Activated CD8-positive, alpha-beta memory T cell treated with anti-CD3 and anti-CD28 coated beads for 36 hours (primary cell): ENCODE data around the gene TMEM254. TPM values are rescaled to one million over a fixed set of nuclear protein-coding genes. Genes with fewer than 3 reads are reported as not detected.
"Not testable (repeated sequence)": the region's sequence is repeated elsewhere in the genome, so short reads cannot be mapped to it uniquely, and the experiment has no call there.

Experiments used
- CTCF ChIA-PET: fragments of 350-600 bp; sonication (Branson Sonifier 250); formaldehyde crosslinking; loops from one replicate; lab custom pipeline; 2021; ENCODE audit warnings: antibody characterized with exemption; lab: Charles Lee
- POLR2A ChIA-PET: fragments of 350-600 bp; sonication (Branson Sonifier 250); formaldehyde crosslinking; loops from one replicate; lab custom pipeline; 2021; ENCODE audit warnings: antibody characterized with exemption; lab: Charles Lee
- total RNA-seq, 2 experiments: library from RNA; stranded (reverse); gene quantifications; one replicate each; pipeline ENCODE4 v1.2.3, GENCODE V29; 2021

The TMEM254 gene
- total RNA-seq, 2 experiments from 2014 or later = 13.2 to 14.4 TPM

DNA sequence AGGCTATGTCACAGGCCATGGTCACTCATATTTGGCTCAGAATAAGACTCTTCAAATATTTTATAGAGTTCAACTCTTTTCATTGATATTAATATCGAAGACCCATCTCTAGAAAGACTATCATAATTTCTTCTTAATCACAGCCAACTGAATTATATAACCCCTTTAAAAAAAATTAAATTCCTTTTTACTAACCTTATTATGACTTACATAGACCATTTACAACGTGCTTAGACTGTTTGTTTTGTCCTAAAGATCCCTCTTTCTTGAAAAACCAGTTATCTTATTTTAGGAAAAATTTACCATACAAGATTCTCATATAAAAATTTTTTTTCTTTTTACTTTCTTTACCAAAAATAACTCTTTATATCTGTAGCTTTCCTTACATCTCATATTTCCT, 10.2 kb upstream of the TMEM254 start:
- ChIA-PET POLR2A (no interaction called here), CTCF (no interaction called here)

DNA sequence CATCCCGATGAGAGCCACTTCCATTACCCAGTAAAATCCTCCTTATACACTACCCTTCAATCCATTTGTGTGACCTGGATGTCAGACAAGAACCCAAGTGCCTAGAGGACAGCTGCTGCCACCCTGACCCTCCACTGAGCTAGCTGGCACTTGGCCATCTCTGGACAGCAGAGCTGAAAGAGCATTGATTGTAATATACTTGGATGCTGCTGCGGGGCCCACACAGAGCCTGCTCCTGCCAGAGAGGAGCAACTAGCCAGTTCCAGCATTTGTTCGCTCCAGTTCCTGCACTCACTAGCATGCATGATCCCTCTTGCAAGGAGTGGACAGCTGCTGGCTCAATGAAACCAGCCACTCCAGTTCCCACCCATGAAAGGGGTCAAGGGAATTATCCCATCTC, 8.4 kb upstream of the TMEM254 start:
- ChIA-PET CTCF (interaction anchor here (0.7 kb wide), 2 partner anchors 20 to 91 kb away, joined by 3 read pairs; no protein-coding TSS in a partner anchor), POLR2A (no interaction called here)

DNA sequence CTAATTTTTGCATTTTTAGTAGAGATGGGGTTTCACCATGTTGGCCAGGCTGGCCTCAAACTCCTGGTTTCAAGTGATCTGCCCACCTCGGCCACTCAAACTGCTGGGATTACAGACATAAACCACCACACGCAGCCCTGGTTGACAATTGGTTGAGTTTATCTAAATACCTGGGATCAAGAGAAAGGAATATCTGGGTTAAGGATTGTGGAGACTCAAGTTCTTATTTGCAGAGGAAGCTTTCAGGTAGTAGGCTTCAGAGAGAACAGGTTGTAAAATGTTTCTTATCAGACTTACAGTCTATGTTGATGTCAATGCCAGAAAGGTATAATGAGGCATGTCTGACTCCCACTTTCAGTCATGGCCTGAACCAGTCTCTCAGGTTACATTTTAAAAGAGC, 5.9 kb upstream of the TMEM254 start:
- ChIA-PET CTCF (no interaction called here), POLR2A (no interaction called here)

DNA sequence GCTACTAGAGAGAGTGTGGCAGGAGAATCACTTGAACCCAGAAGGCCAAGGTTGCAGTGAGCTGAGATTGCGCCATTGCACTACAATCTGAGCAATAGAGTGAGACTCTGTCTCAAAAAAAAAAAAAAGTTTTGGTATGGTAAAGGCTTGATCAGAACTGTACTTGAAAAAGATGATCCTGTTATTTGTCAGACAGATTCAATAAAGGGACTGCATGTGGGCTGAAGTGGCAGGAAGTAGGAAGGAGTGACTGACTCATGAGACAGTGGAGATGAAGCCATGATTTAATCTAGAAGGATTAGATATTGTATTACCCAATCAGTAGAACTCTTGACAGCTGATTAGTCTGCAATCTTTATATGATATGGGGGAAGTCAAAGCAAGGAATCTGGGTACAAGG, 2.7 kb upstream of the TMEM254 start:
- ChIA-PET POLR2A (interaction anchor here (0.5 to 0.7 kb wide), 2 partner anchors 49 to 116 kb away, joined by 5 read pairs; no protein-coding TSS in a partner anchor), CTCF (interaction anchor here (0.7 kb wide), 1 partner anchor 63 kb away, joined by 4 read pairs; no protein-coding TSS in a partner anchor)

DNA sequence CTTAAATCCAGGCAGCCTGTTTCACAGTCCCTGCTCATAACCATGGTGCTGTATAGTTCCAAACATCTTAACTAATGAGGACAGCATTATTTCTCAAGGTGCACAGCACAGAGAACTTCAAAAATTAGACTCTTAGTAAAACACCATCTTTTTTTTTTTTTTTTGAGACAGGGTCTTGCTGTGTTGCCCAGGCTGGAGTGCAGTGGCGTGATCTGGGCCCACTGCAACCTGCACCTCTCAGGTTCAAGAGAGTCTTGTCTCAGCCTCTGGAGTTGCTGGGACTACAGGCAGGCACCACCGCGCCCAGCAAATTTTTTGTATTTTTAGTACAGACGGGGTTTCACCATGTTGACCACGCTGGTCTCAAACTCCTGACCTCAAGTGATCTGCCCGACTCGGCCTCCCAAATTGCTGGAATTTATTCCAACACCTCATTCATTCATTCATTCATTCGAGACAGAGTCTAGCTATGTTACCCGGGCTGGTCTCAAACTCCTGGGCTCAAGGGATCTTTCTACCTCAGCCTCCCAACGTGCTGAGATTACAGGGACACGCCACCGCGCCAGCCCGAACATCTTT, 507 bp upstream of the TMEM254 start:
- CTCF ChIA-PET = no interaction called here
- POLR2A ChIA-PET = interaction anchor here (0.8 kb wide), 1 partner anchor 72 kb away, joined by 6 read pairs; no protein-coding TSS in a partner anchor

DNA sequence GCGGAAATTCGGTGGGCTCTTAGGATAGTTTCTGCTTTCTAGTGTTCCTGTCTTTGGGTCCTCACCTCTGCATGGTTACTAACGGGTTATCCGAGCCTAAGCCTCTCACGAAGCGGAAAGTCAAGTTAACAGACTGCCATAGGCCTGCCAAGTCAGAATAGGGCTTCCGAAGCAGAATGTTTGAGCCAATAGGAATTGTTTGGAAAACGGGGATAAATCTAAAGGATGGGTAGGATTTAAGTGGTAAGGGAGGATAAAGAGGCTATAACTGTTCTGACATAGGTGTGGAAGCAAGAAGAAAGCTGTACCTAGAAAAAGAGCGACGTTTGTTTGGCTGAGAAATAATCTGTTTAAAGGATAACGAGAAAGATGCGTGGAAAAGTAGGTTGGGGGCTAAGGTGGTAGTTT, 851 bp downstream of the TMEM254 start:
- ChIA-PET CTCF (interaction anchor here (1.1 to 1.6 kb wide), 2 partner anchors 20 to 299 kb away, joined by 3 to 4 read pairs; no protein-coding TSS in a partner anchor), POLR2A (interaction anchor here (0.6 kb wide), 1 partner anchor 124 kb away, joined by 3 read pairs; no protein-coding TSS in a partner anchor)

DNA sequence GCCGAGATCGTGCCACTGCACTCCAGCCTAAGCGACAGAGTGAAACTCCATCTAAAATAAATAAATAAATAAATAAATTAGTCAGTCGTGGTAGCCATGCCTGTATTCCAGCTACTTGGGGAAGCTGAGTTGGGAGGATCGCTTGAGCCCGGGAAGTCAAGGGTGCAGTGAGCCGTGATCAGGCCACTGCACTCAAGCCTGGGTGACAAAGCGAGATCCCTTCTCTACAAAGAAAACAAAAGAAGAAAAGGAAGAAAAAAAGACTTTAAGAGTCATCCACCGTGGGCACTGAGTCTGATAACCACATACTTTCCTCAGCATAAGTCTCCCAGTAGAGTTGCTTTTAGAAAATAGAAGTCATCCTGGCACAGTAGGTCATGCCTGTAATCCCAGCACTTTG, 2.6 kb downstream of the TMEM254 start:
- CTCF ChIA-PET = no interaction called here

DNA sequence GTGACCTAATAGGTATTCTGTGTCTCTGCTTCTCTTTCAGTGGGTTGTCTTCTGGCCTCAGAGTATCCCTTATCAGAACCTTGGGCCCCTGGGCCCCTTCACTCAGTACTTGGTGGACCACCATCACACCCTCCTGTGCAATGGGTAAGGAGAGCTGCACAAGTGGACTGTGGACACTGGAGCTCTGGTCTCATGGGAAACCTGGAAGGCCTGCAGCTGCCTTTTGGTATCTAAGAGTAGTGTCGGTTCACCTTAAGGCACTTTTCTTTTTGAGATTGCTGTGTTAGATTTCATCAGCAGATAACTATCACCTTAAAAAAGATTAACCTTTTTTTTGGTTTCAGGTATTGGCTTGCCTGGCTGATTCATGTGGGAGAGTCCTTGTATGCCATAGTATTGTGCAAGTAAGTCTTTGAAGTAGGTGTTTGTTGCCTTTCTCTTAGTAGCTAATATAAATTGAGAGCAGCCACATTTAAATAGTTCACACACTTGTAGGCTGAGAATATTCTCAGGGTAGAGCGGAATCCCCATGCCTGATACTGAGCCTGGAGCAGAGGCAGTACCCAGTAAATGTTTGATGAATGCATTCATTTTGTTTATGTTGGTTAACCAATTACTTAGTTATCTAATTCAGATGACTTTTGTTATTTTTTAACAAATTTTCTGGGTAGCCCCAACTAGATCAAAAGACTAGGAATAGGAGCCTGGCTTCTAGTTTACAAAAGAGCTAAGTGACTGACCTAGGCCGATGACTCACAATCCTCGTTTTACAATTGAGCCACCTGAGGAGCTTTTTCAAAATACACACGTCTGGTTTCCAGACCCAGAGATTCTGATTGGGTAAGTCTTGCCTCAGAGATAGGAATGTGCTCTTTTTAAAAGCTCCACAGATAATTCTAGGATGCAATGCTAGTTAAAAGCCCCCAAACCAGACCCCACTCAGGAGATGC, 3.6 kb downstream of the TMEM254 start:
- POLR2A ChIA-PET = no interaction called here
- CTCF ChIA-PET = interaction anchor here (0.5 kb wide), 1 partner anchor 22 kb away, joined by 3 read pairs; no protein-coding TSS in a partner anchor

More for the DNA sequence above, 2.6 kb downstream of the TMEM254 start:
- POLR2A ChIA-PET = no interaction called here

DNA sequence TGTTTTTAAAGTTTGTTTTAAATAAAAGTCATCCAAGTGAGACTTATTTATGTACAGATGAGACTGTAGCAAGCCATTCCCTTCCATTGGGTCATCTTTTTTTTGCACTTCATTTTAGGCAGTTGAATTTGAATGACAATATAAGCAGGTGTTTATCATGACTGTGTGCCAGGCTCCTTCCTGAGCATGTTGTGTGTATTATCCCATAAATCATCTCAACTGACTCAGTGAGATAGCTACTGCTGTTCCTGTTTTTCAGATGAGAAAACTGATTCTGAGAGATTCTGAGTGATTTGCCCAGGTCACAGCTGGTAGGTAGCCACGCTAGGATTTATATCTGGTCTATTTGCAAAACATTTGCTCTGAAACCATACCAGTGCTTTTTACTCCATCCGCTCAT, 11.7 kb downstream of the TMEM254 start:
- POLR2A ChIA-PET = no interaction called here
- CTCF ChIA-PET = no interaction called here

DNA sequence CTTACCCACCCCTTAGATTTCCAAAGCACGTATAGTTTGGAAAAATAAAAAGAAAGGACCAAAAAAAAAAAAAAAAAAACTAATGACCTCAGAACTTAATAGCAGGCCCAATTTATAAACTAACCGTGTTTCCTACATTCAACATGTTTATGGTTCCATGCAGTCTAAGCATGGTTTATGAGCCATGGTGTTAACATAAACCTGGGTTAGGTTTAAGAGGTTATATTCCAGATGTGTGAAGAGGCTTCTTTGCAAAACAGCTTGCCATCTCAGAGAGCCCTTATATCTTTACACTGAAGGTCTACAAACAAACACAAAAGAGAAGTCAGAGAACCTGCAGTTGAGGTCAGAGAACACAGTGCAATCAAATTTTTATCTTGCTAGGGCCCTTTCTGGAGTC, 15.8 kb downstream of the TMEM254 start:
- CTCF ChIA-PET = no interaction called here
- POLR2A ChIA-PET = no interaction called here

DNA sequence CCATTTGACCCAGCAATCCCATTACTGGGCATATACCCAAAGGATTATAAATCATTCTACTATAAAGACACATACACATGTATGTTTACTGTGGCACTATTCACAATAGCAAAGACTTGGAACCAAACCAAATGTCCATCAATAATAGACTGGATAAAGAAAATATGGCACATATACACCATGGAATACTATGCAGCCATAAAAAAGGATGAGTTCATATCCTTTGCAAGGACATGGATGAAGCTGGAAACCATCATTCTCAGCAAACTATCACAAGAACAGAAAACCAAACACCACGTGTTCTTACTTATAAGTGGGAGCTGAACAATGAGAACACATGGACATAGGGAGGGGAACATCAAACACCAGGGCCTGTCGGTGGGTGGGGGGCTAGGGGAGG, 19.8 kb downstream of the TMEM254 start:
- CTCF ChIA-PET, POLR2A ChIA-PET: not testable (repeated sequence)

DNA sequence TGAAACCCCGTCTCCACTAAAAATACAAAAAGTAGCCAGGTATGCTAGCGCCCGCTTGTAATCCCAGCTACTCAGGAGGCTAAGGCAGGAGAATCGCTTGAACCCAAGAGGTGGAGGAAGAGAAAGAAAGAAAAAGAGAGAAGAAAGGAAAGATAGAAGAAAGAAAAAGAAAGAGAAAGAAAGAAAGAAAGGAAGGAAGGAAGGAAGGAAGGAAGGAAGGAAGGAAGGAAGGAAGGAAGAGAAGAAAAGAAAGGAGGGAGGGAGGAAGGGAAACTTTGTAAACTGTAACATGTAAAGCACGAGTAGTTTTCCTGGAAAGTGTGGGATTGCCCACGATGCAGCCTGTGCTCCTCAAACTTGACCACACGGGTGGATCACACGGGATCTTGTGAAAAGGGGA, 20.8 kb downstream of the TMEM254 start:
- CTCF ChIA-PET, POLR2A ChIA-PET: not testable (repeated sequence)

DNA sequence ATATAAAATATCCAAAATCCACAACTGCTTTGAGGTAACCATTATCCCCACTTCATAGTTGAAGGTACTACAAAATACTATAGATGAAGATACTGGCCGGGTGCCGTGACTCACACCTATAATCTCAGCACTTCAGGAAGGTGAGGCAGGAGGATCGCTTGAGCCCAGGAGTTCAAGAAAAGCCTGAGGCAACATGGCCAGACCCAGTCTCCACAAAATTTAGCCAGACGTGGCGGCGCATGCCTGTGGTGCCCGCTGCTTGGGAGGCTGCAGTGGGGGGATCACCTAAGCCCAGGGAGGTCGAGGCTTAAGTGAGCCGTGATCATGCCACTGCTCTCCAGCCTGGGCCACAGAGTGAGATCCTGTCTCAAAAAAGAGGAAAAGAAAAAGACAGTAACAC, 21.7 kb downstream of the TMEM254 start:
- ChIA-PET POLR2A (no interaction called here), CTCF (no interaction called here)

DNA sequence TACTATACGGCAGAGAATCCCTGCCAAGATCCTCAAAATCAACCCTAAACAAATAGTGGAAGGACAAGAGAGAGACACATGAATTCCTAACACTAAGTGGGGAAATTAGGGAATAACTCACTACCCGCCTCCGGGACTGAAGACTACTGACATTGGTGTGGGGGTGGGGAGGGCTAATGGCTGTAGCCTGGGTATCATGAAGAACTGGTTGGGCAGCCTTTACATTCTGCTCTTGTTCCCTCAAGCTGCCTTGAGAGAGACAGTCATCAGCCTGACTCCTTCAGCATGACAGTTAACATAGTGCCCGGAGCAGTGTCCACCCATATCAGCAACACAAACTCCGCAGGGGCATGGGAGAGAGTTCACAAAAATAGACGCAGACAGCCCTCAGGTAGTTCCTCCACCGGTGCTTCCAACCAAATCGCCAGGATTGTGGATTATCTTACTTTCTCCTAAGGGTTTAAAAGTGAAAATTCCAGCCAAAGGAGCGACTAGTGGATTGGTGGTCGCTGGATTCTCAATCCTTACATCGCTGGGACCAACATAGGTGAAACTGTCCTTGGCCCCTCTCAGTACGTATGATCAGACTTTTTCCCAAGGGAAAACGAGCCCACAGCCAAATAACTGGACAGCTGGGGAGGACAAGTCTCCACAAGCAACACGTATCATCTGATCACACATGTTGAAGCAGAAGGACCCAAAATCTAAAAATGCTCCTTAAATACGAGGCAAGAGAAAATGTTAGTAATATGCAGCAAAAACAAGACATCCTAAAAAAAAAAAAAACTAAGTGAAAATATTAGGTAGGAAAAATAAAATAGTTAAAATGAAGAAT, 22.6 kb downstream of the TMEM254 start:
- CTCF ChIA-PET = no interaction called here
- POLR2A ChIA-PET = no interaction called here

DNA sequence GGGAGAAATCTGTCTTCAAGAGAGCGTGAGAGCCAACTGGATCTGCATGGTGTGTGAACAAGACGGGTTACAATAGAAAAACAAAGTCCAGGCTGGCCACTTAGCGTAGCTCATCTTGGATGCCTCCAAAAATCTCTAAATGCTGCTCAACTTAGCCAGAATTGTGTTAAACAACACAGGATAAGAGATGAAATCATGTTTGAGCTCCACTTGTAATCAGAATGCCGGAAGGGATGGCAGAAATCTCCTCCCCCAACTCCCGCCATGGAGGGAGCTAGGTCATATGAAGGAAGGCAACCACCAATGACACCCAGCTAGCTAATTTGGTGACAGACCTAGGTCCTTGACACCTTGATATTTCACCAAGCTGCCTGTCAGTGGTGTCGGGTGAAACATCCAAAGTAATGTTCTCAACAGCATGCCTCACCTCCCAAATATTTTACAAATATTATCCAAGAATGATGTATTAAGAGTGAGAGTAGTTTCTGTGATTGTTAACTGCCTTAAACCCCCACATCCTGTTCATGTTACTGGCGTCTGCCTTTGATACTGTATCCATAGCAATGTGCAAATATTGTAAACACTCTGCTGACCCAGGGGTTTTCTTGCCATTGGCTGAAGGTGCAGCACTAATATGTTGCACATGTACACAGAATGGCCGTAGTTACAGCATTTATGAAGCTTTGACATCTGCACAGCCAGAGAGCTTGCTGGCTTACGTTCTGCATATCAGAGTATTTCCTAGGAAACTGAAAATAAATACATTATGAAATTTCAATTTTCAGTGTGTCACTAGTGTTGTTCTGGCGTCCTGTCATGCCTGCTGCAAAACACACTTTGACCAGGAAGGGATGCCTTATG, 25.8 kb downstream of the TMEM254 start:
- ChIA-PET CTCF (interaction anchor here (1.1 kb wide), 1 partner anchor 46 kb away, joined by 3 read pairs; no protein-coding TSS in a partner anchor), POLR2A (no interaction called here)

DNA sequence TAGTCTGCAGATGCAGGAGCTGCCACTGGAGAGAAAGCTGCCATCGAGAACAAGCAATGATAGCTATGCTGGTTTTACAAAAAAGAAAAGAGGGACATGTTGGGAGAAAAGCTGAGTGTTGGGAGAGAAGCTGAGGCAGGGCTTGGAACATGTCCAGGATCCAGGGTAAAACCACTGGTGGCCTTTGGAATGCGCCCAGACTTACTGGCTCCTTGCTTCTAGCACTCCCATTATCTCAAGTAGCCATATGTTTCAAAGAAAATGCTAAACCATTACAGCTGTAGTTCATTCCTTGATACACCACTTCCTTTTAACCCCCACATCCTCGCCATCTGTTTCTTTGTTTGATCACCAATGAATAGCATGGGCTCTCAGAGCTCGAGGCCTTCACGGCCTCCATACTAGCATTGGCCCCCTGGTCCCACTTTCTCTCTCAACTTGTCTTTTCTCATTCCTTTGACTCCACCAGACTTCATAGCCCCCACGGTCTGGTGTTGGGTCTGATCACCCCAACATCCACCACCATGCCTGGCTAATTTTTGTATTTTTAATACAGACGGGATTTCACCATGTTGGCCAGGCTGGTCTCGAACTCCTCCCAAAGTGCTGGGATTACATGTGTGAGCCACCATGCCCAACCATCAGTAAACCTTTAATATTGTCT, 30.2 kb downstream of the TMEM254 start:
- ChIA-PET CTCF (interaction anchor here (0.9 to 1.1 kb wide), 2 partner anchors 11 to 114 kb away, joined by 3 to 4 read pairs; no protein-coding TSS in a partner anchor), POLR2A (no interaction called here)

DNA sequence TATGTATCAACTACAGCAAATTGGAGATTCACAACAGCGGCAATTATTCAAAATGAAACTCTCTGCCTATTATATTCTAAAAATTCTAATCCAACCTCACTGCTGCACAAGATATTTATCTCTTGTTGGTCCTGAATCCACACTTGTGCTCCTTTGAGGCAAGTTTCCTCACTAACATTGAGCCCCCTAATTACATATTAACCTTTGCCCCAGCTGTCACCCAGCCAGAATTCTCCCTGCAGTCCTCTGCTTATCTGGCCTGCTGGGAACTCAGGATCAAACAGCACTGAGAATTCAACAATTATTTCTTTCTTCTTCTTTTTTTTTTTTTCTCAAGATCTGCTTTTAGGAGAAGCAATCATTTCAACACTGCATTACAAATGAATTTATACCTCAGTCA, 32.5 kb downstream of the TMEM254 start:
- ChIA-PET POLR2A (no interaction called here), CTCF (interaction anchor here (0.6 to 0.7 kb wide), 2 partner anchors 34 to 56 kb away, joined by 3 read pairs; no protein-coding TSS in a partner anchor)

DNA sequence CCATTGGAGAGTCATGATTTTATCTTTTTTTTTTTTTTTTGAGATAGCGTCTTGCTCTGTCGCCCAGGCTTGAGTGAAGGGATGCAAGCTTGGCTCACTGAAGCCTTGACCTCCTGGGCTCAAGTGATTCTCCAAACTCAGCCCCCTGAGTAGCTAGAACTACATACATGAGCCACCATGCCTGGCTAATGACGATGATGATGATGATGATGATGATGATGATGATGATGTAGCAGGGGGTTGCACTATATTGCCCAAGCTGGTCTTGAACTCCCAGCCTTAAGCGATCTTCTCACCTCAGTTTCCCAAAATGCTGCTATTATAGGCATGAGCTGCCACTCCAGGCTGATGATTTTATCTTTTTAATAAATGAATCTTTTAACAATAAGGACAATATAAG, 40.2 kb downstream of the TMEM254 start:
- ChIA-PET CTCF (interaction anchor here (1.9 kb wide), 1 partner anchor 11 kb away, joined by 5 read pairs; no protein-coding TSS in a partner anchor), POLR2A (interaction anchor here (0.6 kb wide), 1 partner anchor 418 kb away, joined by 3 read pairs; no protein-coding TSS in a partner anchor)
